Panc1 (cell line): Measurements from ENCODE around the gene PLCH2.

Experiments
- POLR2AphosphoS5 ChIP-seq: IDR thresholded peaks from 2 replicates; pipeline ENCODE4 v1.6.1; 2012; ENCODE audit warnings: mild to moderate bottlenecking, low read depth, low read length, moderate library complexity
- TF ChIP-seq, protein P1 (sequence below): fragments of 450-650 bp; IDR thresholded peaks from 2 replicates; pipeline ENCODE4 v1.5.1; 2017; ENCODE audit warnings: mild to moderate bottlenecking
- TF ChIP-seq, protein P2 (sequence below), 2 experiments: IDR thresholded peaks; 2 replicates each; pipeline ENCODE4 v1.6.1; 2011 to 2012; ENCODE audit warnings: low read depth in 2 of 2, control low read depth in 1 of 2, low read length in 1 of 2, mild to moderate bottlenecking in 1 of 2, moderate library complexity in 1 of 2; ENCODE audit not compliant: insufficient read depth in 1 of 2

DNA sequence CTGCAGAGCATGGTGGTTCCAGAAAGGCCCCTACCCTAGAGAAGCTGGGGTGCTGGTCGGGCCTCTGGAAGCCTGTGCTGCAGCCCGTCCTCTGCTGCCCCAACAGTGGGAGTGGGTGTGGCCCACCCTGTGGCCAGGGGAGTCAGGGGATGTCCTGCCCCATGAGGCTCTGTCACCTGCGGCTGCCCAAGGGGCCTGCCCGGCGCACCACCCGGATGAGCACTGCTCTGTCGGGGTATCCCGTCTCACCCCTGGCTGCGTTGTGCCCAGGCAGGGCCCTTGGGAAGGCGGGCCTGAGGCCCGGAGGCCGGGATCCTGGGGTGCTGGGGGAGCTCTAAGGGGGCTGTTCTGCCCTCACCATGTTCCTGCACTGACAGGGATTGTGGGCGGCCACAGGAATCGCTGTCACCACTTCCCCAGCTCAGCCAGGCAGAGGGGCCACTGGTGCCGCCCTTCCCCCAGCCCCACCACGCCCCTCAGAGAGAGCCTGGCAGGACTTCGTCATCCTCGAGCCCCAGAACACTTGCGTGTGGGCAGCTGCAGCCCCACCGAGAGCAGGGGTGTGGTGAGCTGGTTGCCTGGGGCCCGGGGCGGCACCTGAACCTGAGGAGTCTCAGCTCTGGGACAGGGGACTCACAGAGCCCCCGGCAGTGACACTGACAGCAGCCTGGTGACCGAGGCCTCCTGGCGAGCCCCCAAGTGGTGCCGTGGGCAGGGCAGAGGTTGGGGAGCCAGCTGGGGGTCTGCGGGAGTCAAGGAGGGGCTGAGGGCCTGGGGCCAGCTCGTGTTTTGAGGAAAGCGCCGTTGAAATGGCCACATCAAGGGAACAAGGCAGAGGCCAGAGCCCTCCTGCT is 30.1 kb downstream of the PLCH2 start:
- TF ChIP-seq, protein P1, sequence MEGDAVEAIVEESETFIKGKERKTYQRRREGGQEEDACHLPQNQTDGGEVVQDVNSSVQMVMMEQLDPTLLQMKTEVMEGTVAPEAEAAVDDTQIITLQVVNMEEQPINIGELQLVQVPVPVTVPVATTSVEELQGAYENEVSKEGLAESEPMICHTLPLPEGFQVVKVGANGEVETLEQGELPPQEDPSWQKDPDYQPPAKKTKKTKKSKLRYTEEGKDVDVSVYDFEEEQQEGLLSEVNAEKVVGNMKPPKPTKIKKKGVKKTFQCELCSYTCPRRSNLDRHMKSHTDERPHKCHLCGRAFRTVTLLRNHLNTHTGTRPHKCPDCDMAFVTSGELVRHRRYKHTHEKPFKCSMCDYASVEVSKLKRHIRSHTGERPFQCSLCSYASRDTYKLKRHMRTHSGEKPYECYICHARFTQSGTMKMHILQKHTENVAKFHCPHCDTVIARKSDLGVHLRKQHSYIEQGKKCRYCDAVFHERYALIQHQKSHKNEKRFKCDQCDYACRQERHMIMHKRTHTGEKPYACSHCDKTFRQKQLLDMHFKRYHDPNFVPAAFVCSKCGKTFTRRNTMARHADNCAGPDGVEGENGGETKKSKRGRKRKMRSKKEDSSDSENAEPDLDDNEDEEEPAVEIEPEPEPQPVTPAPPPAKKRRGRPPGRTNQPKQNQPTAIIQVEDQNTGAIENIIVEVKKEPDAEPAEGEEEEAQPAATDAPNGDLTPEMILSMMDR, result no peak
- TF ChIP-seq, protein P2, sequence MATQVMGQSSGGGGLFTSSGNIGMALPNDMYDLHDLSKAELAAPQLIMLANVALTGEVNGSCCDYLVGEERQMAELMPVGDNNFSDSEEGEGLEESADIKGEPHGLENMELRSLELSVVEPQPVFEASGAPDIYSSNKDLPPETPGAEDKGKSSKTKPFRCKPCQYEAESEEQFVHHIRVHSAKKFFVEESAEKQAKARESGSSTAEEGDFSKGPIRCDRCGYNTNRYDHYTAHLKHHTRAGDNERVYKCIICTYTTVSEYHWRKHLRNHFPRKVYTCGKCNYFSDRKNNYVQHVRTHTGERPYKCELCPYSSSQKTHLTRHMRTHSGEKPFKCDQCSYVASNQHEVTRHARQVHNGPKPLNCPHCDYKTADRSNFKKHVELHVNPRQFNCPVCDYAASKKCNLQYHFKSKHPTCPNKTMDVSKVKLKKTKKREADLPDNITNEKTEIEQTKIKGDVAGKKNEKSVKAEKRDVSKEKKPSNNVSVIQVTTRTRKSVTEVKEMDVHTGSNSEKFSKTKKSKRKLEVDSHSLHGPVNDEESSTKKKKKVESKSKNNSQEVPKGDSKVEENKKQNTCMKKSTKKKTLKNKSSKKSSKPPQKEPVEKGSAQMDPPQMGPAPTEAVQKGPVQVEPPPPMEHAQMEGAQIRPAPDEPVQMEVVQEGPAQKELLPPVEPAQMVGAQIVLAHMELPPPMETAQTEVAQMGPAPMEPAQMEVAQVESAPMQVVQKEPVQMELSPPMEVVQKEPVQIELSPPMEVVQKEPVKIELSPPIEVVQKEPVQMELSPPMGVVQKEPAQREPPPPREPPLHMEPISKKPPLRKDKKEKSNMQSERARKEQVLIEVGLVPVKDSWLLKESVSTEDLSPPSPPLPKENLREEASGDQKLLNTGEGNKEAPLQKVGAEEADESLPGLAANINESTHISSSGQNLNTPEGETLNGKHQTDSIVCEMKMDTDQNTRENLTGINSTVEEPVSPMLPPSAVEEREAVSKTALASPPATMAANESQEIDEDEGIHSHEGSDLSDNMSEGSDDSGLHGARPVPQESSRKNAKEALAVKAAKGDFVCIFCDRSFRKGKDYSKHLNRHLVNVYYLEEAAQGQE (IDR thresholded peaks at IDR 0.05; ENCODE audit: insufficient read depth in 1 of 2, low read depth in 2 of 2, low read length in 1 of 2), result no peak
- no peak for TF ChIP-seq POLR2AphosphoS5
